ENCODE data around the gene PIK3R4. TPM values are rescaled to one million over a fixed set of nuclear protein-coding genes. Genes with fewer than 3 reads are reported as not detected.

PIK3R4 gene
- total RNA-seq, 1 donor from 2014 or later: 27.7 TPM

DNA sequence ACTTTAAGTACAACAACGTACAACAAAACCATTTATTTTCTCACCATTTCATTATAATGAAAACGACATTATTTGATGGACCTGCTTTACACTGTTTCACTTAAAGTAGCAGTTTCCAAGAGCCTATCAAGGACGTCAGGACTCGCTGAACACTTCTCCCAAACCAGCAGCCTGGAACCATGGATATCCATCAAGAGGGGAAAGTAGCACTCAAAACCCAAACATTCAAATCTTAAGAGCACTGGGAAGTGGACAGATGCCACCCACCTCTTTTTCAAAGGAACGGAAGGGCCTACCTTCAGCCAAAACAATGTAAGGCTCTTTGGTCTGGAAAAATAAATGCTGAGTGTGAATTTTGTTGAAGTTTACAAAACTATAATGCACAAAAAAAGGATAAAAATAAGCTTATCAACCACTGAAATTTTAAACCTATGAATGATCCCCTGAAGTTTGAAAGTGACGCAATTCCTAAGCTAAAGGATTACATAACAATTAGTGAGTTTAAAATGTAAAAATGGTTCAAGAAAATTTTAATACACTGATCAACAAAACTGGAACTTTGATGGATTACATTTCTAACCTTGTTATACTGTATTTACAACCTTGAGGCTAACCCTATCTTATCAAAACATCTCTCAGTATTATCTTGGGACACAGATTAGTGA is 4.6 kb downstream of the PIK3R4 start:
- DNase-seq (ENCODE audit: low spot score): no peak

DNA sequence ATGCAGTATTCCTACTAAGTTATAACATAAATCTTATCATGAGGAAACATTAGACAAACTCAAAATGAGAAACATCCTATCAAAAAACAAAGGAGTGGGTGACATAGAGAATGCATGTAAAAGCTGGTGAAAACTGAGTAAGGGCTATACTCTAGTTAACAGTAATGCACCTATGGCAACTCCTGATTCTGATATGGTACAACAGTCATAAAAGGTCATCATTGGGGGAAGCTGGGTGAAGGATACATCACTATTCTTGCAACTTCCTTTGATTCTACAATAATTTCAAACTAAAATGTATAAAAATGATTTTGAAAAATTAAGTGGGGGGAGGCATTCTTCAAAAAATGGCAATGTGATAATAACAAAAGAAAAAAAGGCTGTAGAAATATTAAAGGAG is 6.8 kb downstream of the PIK3R4 start:
- no peak for DNase-seq (ENCODE audit: low spot score)

DNA sequence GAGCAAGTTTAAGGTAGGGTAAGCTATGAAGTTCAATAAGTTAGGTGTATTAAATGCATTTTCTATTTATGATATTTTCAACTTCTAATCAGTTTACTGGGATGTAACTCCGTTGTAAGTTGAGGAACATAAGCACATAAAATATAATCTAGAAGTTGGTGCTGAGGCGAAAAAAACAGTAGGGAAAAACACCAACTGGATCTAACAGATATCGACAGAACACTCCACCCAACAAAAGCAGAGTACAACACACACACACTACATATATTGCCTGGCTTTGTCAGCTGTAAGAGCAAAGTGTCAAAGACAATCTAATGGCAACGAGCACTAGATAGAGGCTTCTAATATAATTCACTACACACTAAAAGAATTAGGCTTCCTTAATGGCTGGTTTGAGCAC is 8.4 kb downstream of the PIK3R4 start:
- DNase-seq (ENCODE audit: low spot score): no peak

DNA sequence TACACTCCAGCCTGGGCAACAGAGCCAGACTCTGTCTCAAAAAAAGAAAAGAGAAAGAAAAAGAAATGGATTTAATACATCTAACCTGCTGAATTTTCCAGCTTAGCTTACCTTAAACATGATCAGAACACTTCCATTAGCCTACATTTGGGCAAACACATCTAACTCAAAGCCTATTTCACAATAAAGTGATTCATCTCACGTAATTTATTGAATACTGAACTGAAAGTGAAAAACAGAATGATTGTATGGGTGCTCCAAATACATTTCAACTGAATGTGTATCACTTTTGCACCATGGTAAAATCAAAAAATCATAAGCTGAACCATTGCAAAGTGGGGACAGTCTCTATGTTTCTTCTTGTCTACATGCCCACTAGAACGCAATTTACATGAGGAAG is 9.0 kb downstream of the PIK3R4 start:
- DNase-seq (ENCODE audit: low spot score): no peak

DNA sequence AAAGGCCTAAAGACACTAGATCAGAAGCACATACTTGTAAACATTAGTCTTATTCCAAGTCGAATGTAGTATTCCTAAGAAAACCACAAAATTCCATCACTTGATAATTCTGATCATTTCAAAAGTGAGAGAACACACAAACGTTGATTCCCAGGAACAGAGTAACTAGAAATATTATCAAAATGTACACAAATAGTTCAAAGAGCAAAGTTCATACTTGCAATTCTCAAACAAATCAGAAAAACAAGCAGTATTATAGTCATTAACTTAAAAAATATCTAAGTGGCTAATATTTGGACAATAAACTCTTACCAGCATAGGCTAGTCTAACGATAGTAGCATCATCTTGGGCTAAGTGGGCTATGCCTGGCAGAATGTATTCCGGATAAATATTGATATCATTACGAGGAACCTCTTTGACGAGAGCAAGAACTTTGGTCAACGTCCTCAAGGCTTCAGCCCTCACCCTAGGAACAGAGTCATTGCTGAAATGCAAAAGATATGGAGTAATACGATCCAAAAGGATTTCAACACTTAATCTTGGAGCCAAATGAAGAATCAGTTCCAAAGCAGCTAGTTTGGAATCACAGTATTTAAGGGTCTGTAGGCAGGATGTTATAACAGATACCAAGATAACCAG is 13.3 kb downstream of the PIK3R4 start:
- no peak for DNase-seq (ENCODE audit: low spot score)

DNA sequence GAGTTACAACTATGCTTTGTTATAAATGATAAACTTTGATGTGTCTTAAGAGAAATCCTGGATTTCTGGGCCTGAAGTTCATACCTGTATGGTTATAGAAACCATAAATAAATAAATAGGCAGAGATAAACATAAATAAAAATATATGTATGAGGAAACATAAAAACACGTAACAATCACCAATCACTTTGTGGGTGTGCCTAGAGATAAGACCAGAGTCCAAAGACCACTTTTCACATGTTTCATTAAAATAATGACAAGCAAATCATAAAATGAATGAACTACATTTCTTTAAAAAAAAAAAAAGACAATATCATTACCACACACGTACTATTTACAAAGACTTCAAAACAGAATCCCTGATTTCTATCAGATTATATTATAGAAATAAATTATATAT is 14.1 kb downstream of the PIK3R4 start:
- no peak for DNase-seq (ENCODE audit: low spot score)

DNA sequence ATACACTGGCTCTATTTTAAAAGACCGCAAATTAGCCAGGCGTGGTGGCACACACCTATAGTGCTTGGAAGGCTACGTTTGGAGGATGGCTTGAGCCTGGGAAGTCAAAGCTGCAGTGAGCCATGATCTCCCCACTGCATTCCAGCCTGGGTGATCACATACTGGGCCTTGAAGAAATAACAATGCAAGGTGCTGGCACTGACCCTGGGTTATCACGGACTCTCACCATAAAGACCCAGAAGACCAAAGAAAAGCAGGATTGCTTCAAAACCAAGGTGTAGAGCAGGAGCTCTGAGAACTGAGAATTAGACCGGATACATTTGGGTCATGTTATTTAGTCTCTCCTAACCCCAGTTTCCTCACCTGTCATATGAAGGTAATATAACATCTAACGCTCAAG is 14.8 kb downstream of the PIK3R4 start:
- DNase-seq (ENCODE audit: low spot score): no peak

DNA sequence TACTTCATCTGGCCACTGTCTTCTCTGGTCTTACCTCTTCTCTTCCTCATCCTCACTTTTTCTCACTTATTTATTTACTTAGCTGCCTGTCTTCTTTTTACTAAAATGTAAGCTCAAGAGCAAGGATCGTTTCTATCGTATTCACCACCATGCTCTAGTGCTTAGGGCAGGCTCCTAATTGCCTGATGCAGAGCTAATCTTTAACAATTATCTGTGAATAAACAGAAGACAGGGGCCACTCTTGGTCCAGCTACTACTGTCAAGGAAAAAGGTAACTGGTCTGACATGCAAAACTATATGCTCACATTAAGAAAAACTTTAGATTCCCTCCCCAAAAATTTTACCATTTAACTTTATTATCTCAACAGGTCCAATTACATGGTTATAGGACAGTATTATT is 17.5 kb downstream of the PIK3R4 start:
- DNase-seq (ENCODE audit: low spot score): no peak

DNA sequence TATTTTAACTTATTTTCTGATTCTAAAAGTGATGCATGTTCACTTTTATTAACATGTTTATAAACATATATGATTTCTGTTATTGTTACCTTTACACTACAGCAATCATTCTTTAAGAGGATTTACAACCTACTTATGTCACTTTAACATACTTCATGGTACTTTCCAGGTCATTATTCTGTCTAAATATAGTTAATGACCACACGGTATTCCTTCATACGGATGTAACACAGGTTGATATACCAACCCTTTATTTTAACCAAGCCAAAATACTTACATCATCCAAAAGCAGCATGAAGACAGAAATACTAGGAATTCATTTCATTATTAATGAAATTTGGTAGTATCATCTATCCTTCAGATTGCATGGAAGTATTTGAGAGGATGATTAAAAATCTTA is 18.6 kb downstream of the PIK3R4 start:
- DNase-seq (ENCODE audit: low spot score): no peak

DNA sequence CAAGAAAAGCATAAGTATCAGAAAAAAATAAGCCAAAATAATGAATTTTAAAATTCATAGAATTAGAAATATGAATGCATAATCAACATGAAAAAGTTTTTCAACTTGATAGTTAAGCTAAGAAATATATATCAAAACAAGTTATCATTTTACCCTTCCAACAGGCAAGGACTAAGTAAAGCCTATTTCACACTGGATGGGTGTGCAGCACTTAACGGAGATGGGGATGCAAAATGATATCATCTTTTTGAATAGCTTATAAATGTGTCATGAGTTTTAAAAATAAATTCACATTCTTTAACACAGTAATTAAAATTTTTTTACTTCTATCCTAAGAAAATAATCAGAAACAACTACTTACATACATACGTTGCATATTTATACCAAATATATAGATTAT is 20.9 kb downstream of the PIK3R4 start:
- DNase-seq (ENCODE audit: low spot score): no peak

DNA sequence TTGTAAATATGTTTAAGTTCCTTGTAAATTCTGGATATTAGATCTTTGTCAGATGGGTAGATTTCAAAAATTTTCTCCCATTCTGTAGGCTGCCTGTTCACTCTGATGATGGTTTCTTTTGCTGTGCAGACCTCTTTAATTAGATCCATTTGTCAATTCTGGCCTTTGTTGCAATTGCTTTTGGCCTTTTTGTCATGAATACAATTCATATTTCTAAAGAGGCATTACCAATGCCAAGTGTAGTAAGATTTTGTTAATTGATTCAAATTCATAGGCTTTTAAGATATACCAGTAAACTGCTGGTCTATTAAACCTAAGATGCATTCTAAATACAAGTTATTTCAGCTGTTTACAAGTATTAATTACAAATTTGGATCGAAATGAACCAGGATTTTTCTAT is 31.0 kb downstream of the PIK3R4 start:
- no peak for DNase-seq (ENCODE audit: low spot score)

DNA sequence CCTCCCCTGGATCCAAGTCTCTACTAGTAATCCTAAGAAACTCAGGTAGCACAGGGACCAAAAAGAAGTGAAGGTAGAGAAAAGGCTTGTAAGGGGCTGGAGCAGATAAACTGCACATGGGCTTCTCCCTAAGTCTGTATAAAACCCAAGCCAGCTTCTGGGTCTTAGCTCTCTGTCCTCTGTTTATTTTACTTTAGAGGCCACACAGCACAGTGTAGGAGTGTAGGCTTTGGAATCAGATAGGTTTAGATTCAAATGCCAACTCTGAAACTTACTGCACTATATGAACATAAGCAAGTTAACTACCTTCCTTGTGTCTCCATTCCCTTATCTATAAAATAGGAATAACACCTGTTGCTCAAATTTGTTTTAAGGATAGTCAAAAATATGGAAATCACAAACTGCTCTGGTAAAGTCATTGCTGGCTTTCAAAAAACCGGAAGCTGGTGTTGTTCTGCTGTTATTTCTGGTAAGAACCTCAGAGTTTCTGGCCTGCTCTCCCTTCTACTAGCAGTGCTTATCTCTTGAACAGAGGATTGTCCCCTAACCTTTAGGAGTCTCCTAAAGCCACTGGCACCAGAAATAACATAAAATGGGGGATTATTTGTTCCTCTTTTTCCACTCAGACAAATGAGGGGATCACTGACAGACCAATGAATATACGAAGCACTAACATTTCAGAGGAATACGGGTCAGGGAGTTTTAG is 33.8 kb downstream of the PIK3R4 start:
- DNase-seq (ENCODE audit: low spot score): no peak

DNA sequence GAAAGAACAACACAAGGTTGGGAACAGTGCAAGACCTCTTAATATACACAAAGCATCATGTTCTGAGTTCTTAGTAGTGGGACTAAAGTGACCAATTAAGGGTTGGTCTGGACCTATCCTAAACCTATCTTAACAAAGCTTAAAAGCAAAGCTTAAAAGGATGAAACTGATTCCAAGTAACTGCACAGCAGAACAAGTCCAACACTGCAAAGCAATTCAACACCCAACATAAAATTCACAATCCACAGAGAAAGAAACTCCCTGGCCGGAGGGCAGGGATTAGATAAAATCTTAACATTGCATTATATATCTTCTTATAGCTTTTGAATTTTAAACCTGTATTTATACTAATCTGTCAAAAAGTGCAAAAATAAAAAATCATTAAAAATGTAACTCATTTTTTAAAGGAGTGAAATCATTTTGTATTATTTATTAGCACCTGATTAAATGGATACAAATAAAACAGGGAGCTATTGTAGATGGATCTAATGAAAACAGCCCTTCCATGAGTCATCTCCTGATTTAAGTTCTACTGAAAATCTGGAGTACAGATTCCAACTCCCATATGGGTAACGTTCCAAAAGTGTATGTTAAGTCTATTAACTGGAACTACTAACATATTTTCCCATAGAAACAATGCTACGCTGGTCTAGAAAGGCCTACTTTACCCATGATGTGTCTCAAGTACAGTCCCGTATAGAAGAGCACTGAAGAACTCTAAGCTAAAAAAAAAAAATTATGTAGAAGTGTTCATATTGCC is 34.9 kb downstream of the PIK3R4 start:
- no peak for DNase-seq (ENCODE audit: low spot score)

DNA sequence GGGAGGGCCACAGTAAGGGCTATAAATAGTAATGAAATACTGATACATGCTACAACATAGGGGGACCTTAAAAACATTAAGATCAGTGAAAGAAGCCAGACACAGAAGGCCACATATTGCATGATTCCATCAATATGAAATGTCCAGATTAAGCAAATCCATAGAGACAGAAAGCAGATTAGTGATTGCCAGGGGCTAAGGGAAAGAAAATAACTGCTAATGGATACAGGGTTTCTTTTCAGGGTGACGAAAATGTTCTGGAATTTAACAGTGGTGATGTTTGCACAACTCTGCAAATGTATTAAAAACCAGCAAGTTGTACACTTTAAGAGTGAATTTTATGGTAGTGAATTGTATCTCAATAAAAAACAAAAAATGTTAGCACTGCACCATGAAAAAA is 37.0 kb downstream of the PIK3R4 start:
- no peak for DNase-seq (ENCODE audit: low spot score)

DNA sequence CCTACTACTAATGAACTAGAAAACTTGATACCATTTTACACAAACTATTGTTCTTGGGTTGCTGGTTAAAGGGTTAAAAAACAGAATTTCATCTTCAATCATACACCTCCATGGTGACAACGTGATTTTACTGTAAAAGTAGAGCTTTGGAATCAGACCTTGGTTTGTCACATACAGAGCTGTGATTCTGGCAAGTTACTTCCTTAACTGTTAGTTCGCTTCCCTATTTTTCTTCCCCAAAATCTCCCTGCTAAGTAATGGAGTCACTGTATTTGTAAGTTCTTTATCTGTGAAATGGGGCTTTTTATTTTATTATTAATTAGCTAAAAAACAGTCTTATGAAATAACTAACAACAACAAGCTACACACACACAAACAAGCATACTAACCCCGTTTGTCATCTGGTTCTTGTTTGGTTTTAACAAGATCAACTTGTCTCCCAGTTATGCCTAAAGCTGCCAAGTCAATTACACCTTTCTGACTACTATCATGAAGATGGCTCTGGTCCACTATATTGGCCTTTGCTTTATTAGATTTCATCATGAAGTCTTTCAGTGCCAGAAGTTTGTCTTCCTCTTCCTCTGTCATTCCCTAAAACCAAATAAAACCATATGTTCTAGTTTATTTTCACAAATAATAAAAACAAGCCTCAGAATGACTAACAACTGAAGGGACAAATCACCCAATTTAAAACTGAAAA is 38.6 kb downstream of the PIK3R4 start:
- no peak for DNase-seq (ENCODE audit: low spot score)

DNA sequence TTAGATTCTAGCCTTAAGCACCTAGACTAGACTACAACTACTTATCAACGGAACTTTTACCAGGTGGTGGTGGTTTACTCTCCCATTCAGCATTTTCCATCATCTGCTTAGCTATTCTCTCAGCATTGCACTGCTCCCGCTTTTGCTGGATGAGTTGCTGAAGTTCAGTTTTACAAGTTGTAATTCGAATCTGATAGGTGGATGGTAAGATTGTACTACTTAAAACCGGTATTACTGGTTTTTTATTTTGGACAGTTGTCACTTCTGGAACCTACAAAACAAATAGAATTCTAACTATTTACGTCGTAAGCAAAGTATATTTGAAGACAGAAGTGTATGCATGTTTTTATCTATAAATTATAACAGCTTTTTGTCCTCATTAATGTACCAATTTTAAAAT is 41.1 kb downstream of the PIK3R4 start:
- no peak for DNase-seq (ENCODE audit: low spot score)

DNA sequence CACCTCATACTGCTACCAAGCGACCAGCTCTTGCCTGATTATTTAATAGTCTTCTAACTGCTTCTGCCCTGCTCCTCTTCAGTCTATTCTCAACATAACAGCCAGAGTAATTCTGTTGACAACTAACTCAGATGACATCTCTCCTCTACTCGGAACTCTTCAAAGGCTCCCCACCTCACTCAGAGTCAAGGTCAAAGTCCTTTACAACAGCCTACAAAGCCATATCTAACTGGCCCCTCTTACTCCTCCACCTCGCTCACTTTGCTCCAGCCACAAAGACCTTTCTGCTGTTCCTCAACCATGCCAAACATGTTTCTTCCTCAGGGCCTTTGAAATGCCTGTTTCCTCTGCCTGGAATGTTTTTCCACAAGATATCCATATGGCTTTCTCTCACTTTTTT is 43.6 kb downstream of the PIK3R4 start:
- no peak for DNase-seq (ENCODE audit: low spot score)

DNA sequence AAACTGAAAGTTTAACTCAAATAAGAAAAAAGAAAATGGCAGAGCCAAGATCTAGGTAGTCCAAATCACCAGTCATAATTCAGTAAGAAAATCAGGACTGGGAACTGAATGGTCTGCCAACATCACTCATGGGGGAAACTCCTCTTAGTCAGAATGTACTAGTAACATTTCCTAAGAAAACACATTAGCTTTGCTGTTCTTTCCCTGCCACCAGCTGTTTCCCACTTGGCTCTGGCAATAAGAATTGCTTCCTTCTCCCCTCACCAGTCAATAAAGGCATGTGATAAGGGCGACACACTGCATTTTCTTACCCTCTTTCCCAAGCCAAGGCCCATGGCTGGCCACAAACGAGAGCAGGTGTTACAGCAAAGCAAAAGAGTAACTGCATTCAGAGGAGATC is 46.1 kb downstream of the PIK3R4 start:
- DNase-seq (ENCODE audit: low spot score): no peak

DNA sequence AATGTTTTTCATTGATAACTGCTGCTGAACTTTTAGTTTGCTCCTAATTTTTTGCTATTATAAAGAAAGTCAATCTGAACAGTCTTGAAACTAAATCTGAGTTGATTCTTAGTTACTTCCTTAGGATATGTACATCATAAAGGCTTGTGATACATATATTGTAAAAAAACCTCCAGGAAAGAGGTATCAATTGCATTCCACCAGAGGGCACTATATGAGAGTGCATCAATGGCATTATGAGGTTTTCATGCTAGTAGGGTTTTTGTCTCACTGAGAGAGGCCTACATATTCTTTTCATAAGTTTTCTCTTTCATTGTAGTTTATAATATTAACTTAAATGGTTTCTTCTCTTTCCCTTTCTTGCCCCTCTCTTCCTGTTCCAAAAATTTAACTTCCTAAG is 46.9 kb downstream of the PIK3R4 start:
- DNase-seq (ENCODE audit: low spot score): no peak

DNA sequence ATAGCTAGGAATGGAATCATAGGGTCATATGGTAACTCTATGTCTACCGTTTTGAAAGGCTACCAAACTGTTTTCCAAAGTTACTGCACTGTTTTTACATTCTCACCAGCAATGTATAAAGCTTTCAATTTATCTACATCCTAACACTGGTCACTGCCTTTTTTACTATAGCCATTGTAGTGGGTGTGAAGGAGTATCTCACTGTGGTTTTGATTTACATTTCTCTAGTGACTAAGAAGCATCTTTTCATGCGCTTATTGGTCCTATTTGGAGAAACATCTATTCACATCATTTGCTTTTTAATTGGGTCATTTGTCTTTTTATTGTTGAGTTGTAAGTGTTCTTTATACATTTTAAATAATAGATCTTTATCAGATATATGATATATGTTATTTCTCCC is 53.3 kb downstream of the PIK3R4 start:
- DNase-seq (ENCODE audit: low spot score): no peak

DNA sequence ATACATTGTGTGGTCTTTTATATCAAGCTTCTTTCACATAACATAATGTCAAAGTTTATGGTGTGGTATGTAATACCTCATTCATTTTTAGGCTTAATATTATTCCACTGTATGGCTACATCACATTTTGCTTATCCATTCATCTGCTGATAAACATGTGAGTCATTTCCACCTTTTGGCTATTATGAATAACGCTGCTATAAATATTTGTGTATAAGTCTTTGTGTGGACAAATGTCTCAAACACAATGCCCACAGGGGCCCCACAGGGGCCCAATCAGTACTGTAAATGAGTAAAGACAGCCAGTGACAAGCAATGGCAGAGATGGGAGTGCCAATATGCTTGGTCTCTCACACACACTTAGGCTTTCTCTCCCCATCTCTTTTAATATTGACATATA is 54.2 kb downstream of the PIK3R4 start:
- no peak for DNase-seq (ENCODE audit: low spot score)
